Measurements from ENCODE around the gene BRCA2.

DNA sequence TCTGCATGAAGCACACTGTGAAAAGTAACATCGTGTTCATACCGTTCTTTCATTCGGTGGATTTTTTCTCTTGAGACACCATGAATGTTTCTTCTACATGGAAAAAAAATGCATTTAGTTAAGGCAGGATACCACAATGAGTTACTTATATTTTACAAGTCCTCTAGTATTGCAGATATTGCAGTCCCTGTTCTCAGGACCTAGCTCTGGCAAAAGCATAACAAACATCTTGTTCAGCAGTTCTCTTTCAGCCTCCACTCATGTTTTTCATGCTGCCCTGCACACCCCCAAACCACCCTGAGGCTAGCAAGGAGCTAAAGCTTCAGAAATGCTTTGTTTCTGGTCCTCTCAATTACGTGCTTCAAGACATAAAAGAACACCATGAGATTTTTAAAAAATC is 87.8 kb downstream of the BRCA2 start:
- TF ChIP-seq, protein P1, sequence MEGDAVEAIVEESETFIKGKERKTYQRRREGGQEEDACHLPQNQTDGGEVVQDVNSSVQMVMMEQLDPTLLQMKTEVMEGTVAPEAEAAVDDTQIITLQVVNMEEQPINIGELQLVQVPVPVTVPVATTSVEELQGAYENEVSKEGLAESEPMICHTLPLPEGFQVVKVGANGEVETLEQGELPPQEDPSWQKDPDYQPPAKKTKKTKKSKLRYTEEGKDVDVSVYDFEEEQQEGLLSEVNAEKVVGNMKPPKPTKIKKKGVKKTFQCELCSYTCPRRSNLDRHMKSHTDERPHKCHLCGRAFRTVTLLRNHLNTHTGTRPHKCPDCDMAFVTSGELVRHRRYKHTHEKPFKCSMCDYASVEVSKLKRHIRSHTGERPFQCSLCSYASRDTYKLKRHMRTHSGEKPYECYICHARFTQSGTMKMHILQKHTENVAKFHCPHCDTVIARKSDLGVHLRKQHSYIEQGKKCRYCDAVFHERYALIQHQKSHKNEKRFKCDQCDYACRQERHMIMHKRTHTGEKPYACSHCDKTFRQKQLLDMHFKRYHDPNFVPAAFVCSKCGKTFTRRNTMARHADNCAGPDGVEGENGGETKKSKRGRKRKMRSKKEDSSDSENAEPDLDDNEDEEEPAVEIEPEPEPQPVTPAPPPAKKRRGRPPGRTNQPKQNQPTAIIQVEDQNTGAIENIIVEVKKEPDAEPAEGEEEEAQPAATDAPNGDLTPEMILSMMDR (IDR thresholded peaks at IDR 0.05): no peak
- TF ChIP-seq POLR2A (IDR thresholded peaks at IDR 0.05): no peak
